ENCODE data around the gene ADGRL3.

GRCh38 chr4:61333490-61333889 is 133.4 kb downstream of the ADGRL3 start:
- TF ChIP-seq POLR2A (IDR thresholded peaks at IDR 0.05), result no peak
- TF ChIP-seq, protein P1, sequence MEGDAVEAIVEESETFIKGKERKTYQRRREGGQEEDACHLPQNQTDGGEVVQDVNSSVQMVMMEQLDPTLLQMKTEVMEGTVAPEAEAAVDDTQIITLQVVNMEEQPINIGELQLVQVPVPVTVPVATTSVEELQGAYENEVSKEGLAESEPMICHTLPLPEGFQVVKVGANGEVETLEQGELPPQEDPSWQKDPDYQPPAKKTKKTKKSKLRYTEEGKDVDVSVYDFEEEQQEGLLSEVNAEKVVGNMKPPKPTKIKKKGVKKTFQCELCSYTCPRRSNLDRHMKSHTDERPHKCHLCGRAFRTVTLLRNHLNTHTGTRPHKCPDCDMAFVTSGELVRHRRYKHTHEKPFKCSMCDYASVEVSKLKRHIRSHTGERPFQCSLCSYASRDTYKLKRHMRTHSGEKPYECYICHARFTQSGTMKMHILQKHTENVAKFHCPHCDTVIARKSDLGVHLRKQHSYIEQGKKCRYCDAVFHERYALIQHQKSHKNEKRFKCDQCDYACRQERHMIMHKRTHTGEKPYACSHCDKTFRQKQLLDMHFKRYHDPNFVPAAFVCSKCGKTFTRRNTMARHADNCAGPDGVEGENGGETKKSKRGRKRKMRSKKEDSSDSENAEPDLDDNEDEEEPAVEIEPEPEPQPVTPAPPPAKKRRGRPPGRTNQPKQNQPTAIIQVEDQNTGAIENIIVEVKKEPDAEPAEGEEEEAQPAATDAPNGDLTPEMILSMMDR (IDR thresholded peaks at IDR 0.05), result no peak
